Stomach (tissue), 9 donors: Measurements from ENCODE around the gene KRT13. TPM values are rescaled to one million over a fixed set of nuclear protein-coding genes. Genes with fewer than 3 reads are reported as not detected.

Source experiments
- DNase-seq, 2 donors: peaks; one replicate each; pipeline versions ENCODE4 v3.0.0 to v3.0.0-alpha.2; 2013 to 2019
- H3K27ac ChIP-seq, 5 donors: fragments of 200-600 bp in 4 of 5; sonication (generic) in 4 of 5; one replicate each; pipeline ENCODE4 v1.5.1; 2013 to 2019; ENCODE audit warnings: mild to moderate bottlenecking in 1 of 5, moderate library complexity in 1 of 5
- H3K27me3 ChIP-seq, 3 donors: fragments of 200-600 bp; sonication (generic); one replicate each; pipeline ENCODE4 v1.5.1; 2017 to 2019; ENCODE audit warnings: mixed run types in 1 of 3
- H3K36me3 ChIP-seq, 4 donors: fragments of 200-600 bp; sonication (generic); 1 replicate in 3 of 4; 2 replicates in 1 of 4; pipeline ENCODE4 v1.5.1; 2016 to 2019
- H3K4me1 ChIP-seq, 4 donors: fragments of 200-600 bp; sonication (generic); one replicate each; pipeline ENCODE4 v1.5.1; 2016 to 2019
- H3K4me3 ChIP-seq, 4 donors: fragments of 200-600 bp; sonication (generic) in 3 of 4; one replicate each; pipeline ENCODE4 v1.5.1; 2016 to 2019; ENCODE audit warnings: mild to moderate bottlenecking in 1 of 4
- H3K9me3 ChIP-seq, 4 donors: fragments of 200-600 bp; sonication (generic); one replicate each; pipeline ENCODE4 v1.5.1; 2016 to 2019
- CTCF ChIP-seq, 7 experiments: fragments of 450-650 bp in 4 of 7; fragments of 200-600 bp in 3 of 7; sonication (generic) in 3 of 7; IDR thresholded peaks; one replicate each; pipeline ENCODE4 v1.5.1; 2016 to 2019; ENCODE audit warnings: antibody characterized with exemption in 7 of 7, control low read depth in 2 of 7, mild to moderate bottlenecking in 1 of 7
- EP300 ChIP-seq: sonication (generic); formaldehyde crosslinking; IDR thresholded peaks from one replicate; pipeline ENCODE4 v1.6.1; 2017; ENCODE audit warnings: antibody characterized with exemption
- POLR2A ChIP-seq, 4 donors: fragments of 450-650 bp; IDR thresholded peaks; one replicate each; pipeline ENCODE4 v1.6.1; 2016; ENCODE audit warnings: antibody characterized with exemption in 4 of 4, control low read depth in 2 of 4, mild to moderate bottlenecking in 1 of 4, moderate library complexity in 1 of 4
- POLR2AphosphoS5 ChIP-seq, 3 donors: sonication (generic); formaldehyde crosslinking; IDR thresholded peaks; one replicate each; pipeline ENCODE4 v1.6.1; 2016; ENCODE audit warnings: antibody characterized with exemption in 3 of 3
- WGBS, 5 donors: extraction: QIAGEN DNeasy Blood & Tissue Kit in 3 of 5; methylation state at CpG; one replicate each; pipeline versions ENCODE4 v1.1.5 to v1.1.7; 2013 to 2018; 5-methylcytosine and 5-hydroxymethylcytosine counted together
- intact Hi-C: fragments of 100-400 bp; cut with DNase I; formaldehyde crosslinking; loops from one replicate; pipeline ENCODE4 v1.15.1; 2023; ENCODE audit warnings: low total_unique reads
- polyA plus RNA-seq, 3 donors: library from polyadenylated mRNA; stranded (reverse); fragments of 200-250 nt; gene quantifications; one replicate each; pipeline ENCODE4 v1.2.3, GENCODE V29; 2013
- total RNA-seq, 5 donors: library from RNA; depleted of rRNA; stranded (reverse); fragments of >200 nt; gene quantifications; one replicate each; pipeline versions ENCODE4 v1.1.0 to v1.2.3, GENCODE V29; 2014 to 2016
- donor health status: healthy with polysubstance abuse.
- donor health status: Bipolar disorder and iron deficiency.
- donor health status: healthy.

Gene KRT13
- total and polyA plus RNA-seq, 8 donors = 1.1 to 12,460 (median 16.2) TPM; not detected in 1

- Histone ChIP-seq H3K4me3 (no peak overlapping the region), H3K27ac (peak overlapping the region in 2 of 5 donors; percentile 22 to 50), H3K4me1 (peaks cover 0 to 21% (median 3%) of the 10 kb centered on the region in 4 donors), H3K36me3 (no peaks in the 10 kb centered on the region), H3K27me3 (peaks cover 0 to 5% (median 0%) of the 10 kb centered on the region in 3 donors), H3K9me3 (no peaks in the 10 kb centered on the region)
- intact Hi-C loops = no loop called here
- peak in 1 of 2 donors; percentile 86 for DNase-seq
- no peak for TF ChIP-seq EP300
- no peak for TF ChIP-seq POLR2AphosphoS5 (IDR thresholded peaks at IDR 0.05)
- TF ChIP-seq CTCF (IDR thresholded peaks at IDR 0.05) = no peak
- no peak for TF ChIP-seq POLR2A (IDR thresholded peaks at IDR 0.05)
- WGBS, 5 donors = 34 to 49% (median 42%) methylated on average over 4 of the region's 4 CpGs
These were observed 12.6 kb downstream of the KRT13 start for GRCh38 chr17:41492771-41493170.

GRCh38 chr17:41492351-41492750 lies 13.1 kb downstream of the KRT13 start:
- WGBS, 5 donors = 51 to 67% (median 62%) methylated on average over 6 of the region's 6 CpGs
- Histone ChIP-seq H3K27me3 (peaks cover 0 to 3% (median 0%) of the 10 kb centered on the region in 3 donors), H3K36me3 (no peaks in the 10 kb centered on the region), H3K4me1 (peaks cover 0 to 17% (median 3%) of the 10 kb centered on the region in 4 donors), H3K4me3 (no peak overlapping the region), H3K27ac (peak overlapping the region in 2 of 5 donors; percentile 22 to 50), H3K9me3 (no peaks in the 10 kb centered on the region)
- DNase-seq = no peak
- TF ChIP-seq EP300 = no peak
- TF ChIP-seq POLR2A (IDR thresholded peaks at IDR 0.05) = no peak
- TF ChIP-seq CTCF (IDR thresholded peaks at IDR 0.05) = no peak
- no peak for TF ChIP-seq POLR2AphosphoS5 (IDR thresholded peaks at IDR 0.05)
- intact Hi-C loops = no loop called here

- H3K27ac ChIP-seq = no peak overlapping the region
- H3K4me3 ChIP-seq = no peak overlapping the region
- TF ChIP-seq EP300 (no peak), CTCF (IDR thresholded peaks at IDR 0.05) (no peak), POLR2AphosphoS5 (IDR thresholded peaks at IDR 0.05) (no peak), POLR2A (IDR thresholded peaks at IDR 0.05) (no peak)
- no peaks in the 10 kb centered on the region for H3K36me3 ChIP-seq
- peaks cover 0 to 11% (median 0%) of the 10 kb centered on the region in 3 donors for H3K27me3 ChIP-seq
- 51 to 94% (median 87%) methylated on average over 2 of the region's 2 CpGs for WGBS, 5 donors
- no peaks in the 10 kb centered on the region for H3K9me3 ChIP-seq
- intact Hi-C loops = no loop called here
- no peak for DNase-seq
- H3K4me1 ChIP-seq = peaks cover 0 to 9% (median 3%) of the 10 kb centered on the region in 4 donors
These were observed 13.9 kb downstream of the KRT13 start for GRCh38 chr17:41491476-41491875.

GRCh38 chr17:41490000-41490990 lies 15.1 kb downstream of the KRT13 start:
- DNase-seq = no peak
- WGBS, 5 donors = 73 to 84% (median 83%) methylated on average over 10 of the region's 10 CpGs
- Histone ChIP-seq H3K27me3 (peaks cover 0 to 15% (median 0%) of the 10 kb centered on the region in 3 donors), H3K4me1 (peaks cover 0 to 8% (median 3%) of the 10 kb centered on the region in 4 donors), H3K4me3 (no peak overlapping the region), H3K36me3 (no peaks in the 10 kb centered on the region), H3K9me3 (no peaks in the 10 kb centered on the region), H3K27ac (no peak overlapping the region)
- TF ChIP-seq POLR2A (IDR thresholded peaks at IDR 0.05) = no peak
- TF ChIP-seq POLR2AphosphoS5 (IDR thresholded peaks at IDR 0.05) = no peak
- TF ChIP-seq EP300 = no peak
- TF ChIP-seq CTCF (IDR thresholded peaks at IDR 0.05) = no peak
- intact Hi-C loops = no loop called here
